Retinal pigment epithelial cell (primary cell): Measurements from ENCODE around the gene CSH1.
"Not testable (repeated sequence)": the region's sequence is repeated elsewhere in the genome, so short reads cannot be mapped to it uniquely, and the experiment has no call there.

ENCODE experiments used
- DNase-seq: peaks from one replicate; pipeline ENCODE4 v3.0.0-alpha.2; 2010; ENCODE audit warnings: low read depth
- H3K4me3 ChIP-seq: 2 replicates; pipeline ENCODE4 v1.5.1; 2011; ENCODE audit warnings: mild to moderate bottlenecking, low read length, control low read depth, moderate library complexity
- CTCF ChIP-seq: conservative IDR thresholded peaks from 2 replicates; pipeline ENCODE4 v1.5.1; 2011; ENCODE audit warnings: low read depth, low read length, control low read depth, inconsistent platforms

The CSH1 gene

GRCh38 chr17:63881935-63882601 is 14.3 kb downstream of the CSH1 start, which contains the start of gene GH2:
GH2 (minus strand) TSS chr17:63881944; CDS start chr17:63881801, 143 bp downstream.
- peak; percentile 10 for DNase-seq
- H3K4me3 ChIP-seq, result no peak within 1 kb of the TSS
- TF ChIP-seq CTCF, result peak; percentile 77

GRCh38 chr17:63881337-63881736 is 15.0 kb downstream of the CSH1 start:
- not testable (repeated sequence) for H3K4me3 ChIP-seq, DNase-seq

GRCh38 chr17:63880706-63881105 is 15.7 kb downstream of the CSH1 start:
- TF ChIP-seq CTCF, result no peak

GRCh38 chr17:63878413-63878812 is 18.0 kb downstream of the CSH1 start:
- H3K4me3 ChIP-seq, DNase-seq: not testable (repeated sequence)

More at GRCh38 chr17:63880706-63881105, 15.7 kb downstream of the CSH1 start:
- no peak overlapping the region for H3K4me3 ChIP-seq
- no peak for DNase-seq

GRCh38 chr17:63874693-63875092 is 21.7 kb downstream of the CSH1 start:
- not testable (repeated sequence) for H3K4me3 ChIP-seq, DNase-seq

GRCh38 chr17:63874061-63874626 is 22.2 kb downstream of the CSH1 start:
- H3K4me3 ChIP-seq, DNase-seq: not testable (repeated sequence)

GRCh38 chr17:63873577-63873976 is 22.8 kb downstream of the CSH1 start, which contains the start of gene CSH2:
CSH2 (minus strand) TSS chr17:63873677; CDS start chr17:63873614, 63 bp downstream.
- not testable (repeated sequence) for H3K4me3 ChIP-seq, DNase-seq

GRCh38 chr17:63871646-63872365 is 24.6 kb downstream of the CSH1 start:
- DNase-seq, H3K4me3 ChIP-seq: not testable (repeated sequence)

GRCh38 chr17:63870292-63870665 is 26.1 kb downstream of the CSH1 start:
- DNase-seq, H3K4me3 ChIP-seq: not testable (repeated sequence)

- H3K4me3 ChIP-seq, DNase-seq: not testable (repeated sequence)
- TF ChIP-seq CTCF, result peak; percentile 37
Observed at GRCh38 chr17:63869491-63870291, 26.7 kb downstream of the CSH1 start.
